ENCODE data around the gene POLRMT. TPM values are rescaled to one million over a fixed set of nuclear protein-coding genes. Genes with fewer than 3 reads are reported as not detected.
"Not testable (repeated sequence)": the region's sequence is repeated elsewhere in the genome, so short reads cannot be mapped to it uniquely, and the experiment has no call there.

Gene POLRMT
- total RNA-seq, 2 donors from 2014 or later = 52.7 to 64.6 TPM

DNA sequence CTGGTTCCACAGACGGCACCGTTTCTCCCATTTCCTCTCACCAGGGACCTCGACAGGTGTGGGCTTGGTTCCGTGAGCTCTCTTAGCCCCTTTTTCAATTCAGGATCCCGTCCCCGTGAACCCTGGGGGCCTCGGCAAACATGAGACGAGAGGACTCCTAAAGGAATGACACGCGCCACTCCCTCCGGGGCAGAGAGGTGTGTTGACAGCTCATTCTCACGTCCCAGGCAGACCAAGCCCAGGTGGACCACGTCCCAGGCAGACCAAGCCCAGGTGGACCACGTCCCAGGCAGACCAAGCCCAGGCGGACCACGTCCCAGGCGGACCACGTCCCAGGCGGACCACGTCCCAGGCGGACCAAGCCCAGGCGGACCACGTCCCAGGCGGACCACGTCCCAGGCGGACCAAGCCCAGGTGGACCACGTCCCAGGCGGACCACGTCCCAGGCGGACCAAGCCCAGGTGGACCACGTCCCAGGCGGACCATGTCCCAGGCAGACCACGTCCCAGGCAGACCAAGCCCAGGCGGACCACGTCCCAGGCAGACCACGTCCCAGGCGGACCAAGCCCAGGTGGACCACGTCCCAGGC is 33.7 kb upstream of the POLRMT start:
- intact Hi-C loops (cut with DNase I, micrococcal nuclease) = loop anchor here in 1 of 2 donors (2.0 kb wide), 1 partner anchor 66 kb away; no protein-coding TSS in a partner anchor
- DNase-seq, ATAC-seq: not testable (repeated sequence)

DNA sequence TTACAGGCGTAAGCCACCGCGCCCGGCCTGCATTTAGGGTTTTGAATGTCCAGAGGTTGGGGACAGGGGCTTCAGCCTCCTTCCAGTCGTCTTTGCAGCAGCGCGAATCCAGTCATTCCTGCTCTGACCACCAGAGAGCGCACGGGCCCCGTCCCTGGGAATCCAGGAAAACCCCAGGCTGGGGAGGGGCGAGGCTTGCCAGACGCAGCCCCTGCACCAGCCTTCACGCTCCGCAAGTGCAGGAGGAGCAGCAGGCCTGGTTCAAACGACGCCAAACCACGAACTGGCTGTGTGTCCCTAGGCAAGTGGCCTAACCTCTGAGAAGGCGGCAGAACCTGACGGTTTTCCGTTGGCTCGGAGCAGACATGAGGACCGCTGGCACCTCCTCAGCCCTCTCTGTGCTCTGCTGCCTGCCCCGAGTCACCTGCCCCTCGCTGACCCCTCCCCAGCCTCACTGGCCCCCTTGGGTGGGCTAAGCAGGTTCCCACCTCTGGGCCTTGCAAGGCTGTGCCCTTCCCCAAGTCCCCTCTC is 31.6 kb upstream of the POLRMT start:
- ATAC-seq (peak; percentile 9), DNase-seq (peak in 1 of 2 donors; percentile 86)
- intact Hi-C loops (cut with DNase I, micrococcal nuclease) = no loop called here

DNA sequence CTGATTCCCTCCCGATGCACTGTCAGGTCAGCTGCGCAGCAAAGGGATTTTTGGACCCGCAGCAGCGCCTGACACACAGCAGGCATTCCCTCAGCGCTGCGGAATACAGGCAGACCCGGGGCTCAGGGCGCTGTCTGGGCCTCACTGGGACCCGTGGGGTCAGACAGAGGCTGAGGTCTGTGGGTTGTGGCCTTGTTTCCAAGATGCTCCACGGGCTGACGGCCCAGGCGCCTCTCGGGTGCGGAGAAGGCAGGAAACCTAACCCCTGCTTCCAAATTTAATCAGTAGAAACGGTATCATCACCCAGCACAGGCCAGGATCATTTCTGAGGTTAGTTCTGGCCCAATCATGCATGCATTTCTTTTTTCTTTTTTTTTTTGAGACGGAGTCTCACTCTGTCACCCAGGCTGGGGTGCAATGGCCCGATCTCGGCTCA is 30.4 kb upstream of the POLRMT start:
- DNase-seq (no peak), ATAC-seq (no peak)
- intact Hi-C loops (cut with DNase I, micrococcal nuclease) = no loop called here

DNA sequence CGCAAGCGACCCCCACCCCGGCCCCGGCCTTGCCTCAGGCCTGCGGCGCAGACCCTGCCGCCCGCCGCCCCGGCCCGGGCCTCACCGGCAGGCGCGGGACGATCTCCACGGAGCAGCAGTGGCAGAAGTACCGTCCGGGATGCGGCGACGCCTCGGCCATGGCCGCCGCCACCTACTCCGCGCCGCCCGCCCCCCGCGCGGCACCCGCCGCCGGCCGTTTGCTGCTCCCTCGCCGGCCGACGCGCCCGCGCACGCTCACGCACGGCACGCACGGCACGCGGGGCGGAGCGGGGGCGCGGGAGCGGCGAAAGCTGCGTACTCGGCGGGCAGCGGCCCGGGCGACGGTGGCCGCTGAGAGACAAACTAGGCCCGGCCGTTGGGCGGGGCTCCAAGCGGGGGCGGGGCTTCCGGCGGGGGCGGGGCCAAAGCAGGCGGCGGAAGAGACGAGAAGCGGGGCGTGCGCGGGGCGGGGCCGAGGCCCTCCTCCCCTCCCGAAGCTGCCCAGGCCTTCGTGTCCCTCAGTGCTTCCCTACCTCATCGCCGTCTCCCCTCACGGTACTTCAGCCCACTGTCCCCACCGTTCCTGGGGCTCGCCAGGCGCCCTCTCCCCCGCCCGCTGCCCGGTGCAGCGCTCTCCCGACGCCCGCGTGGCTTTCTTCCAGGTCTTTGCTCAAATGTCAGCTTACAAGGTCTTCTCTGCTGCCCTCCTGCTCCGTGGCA is 29.8 kb upstream of the POLRMT start, which contains the start of gene RNF126:
TSS of gene RNF126 (minus strand) at position 253 of the 720 bp plus-strand sequence. CDS start at position 160, 93 bp downstream.
- intact Hi-C loops (cut with DNase I, micrococcal nuclease) = no loop called here
- peak; percentile 65 for ATAC-seq
- peak; percentile 85 to 94 for DNase-seq

DNA sequence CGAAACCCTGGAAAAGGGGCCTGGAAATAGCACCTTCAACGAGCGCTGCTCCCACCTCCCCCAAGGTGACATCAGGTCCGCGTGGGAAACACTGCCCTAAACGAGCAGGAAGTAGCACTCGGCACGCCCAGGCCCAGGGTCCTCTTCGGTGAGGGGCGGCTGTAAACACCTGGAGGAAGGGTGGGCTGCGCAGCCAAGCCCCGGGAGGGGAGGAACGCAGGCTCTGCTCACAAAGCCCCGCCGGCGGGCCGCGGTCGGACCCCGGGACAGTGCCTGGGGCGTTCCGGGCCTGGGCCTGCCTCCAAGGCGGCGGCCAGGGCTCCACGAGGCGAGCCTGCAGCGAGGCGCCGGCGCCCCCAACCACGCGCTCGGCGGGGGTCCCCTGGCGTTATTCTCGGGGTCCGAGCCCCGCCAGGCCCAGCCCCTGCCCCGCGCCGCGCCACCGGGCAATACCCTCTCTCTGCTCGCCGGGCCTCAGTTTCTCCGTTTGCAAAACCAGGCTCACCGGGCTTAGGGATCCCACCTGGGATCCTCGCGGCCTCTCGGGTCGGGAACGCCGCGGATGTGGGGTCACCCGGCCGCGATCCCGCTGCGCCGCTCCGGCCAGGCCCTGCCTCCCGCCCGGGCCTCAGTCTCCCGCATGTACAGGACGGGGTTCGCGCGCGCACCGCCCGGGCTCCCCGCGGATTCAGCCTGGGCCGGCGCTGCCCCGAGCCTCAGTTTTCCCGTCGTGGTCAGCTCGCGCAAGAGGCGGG is 29.0 kb upstream of the POLRMT start:
- ATAC-seq (peak; percentile 59), DNase-seq (peak; percentile 82 to 84)
- intact Hi-C loops (cut with DNase I, micrococcal nuclease) = no loop called here

DNA sequence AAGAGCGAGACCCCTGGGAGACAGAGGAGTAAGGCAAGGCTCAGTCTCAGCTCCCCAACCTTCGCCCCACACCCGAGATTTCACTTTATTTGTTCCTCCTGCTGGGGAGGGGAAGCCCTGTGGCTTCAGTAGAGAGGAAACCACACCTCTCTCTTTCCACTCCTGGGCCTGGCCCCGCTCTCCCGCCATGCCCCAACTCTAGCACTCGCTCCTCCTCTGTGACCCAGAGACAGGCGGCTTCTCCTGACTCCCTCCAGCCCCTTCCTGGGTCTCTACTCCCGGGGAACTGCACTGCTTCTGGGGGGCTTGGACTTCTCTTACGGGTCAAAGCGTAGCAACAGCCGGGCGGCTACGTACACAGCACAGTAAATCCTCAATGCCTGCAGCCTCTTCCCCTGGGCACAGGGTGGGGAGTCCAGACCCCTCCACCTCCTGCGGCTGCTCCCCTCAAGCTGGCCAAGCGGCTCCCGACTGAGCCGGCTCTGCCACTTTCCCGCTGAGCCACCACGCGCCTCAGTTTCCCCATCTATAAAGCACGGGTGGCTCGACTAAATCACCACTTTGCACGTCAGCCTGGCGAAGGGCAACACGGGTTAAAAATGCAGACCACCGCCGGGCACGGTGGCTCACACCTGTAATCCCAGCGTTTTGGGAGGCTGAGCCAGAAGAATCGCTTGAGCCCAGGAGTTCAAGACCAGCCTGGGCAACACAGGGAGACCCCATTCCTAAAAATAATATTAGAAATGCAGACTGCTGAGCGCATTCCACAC is 28.3 kb upstream of the POLRMT start:
- peak in 1 of 2 donors; percentile 66 for DNase-seq
- peak; percentile 56 for ATAC-seq
- intact Hi-C loops (cut with DNase I, micrococcal nuclease) = no loop called here

DNA sequence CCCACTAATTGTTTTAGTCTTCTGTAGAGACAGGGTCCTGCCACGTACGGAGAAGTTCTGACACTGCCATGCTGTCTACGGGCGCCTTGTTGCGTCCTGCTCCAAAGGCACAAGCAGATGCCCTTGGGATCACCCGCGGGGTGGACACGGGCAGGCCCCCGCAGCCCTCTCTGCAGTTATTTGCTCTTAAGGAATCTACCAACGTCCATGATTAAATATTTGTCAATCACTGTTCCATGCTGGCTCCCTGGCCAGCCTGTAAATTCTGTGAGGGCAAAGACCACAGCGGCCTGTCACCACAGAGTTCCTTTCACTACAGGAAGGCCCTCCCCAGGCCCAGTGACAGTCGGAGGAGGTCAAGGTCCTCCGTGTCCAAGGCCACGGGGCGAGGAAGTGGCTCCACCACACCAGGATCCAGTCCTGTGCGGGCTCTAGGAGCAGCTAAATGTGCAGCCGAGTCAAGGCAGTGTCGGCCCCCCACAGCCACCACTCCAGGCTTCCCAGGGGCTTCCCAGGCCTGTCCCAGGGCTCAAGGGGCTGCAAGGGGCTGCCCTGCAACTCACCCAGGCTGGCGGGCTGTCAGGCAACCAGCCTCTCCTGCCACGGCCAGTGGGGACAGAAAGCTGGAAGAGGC is 27.6 kb upstream of the POLRMT start:
- peak; percentile 62 for ATAC-seq
- peak; percentile 71 to 80 for DNase-seq
- intact Hi-C loops (cut with DNase I, micrococcal nuclease) = no loop called here

DNA sequence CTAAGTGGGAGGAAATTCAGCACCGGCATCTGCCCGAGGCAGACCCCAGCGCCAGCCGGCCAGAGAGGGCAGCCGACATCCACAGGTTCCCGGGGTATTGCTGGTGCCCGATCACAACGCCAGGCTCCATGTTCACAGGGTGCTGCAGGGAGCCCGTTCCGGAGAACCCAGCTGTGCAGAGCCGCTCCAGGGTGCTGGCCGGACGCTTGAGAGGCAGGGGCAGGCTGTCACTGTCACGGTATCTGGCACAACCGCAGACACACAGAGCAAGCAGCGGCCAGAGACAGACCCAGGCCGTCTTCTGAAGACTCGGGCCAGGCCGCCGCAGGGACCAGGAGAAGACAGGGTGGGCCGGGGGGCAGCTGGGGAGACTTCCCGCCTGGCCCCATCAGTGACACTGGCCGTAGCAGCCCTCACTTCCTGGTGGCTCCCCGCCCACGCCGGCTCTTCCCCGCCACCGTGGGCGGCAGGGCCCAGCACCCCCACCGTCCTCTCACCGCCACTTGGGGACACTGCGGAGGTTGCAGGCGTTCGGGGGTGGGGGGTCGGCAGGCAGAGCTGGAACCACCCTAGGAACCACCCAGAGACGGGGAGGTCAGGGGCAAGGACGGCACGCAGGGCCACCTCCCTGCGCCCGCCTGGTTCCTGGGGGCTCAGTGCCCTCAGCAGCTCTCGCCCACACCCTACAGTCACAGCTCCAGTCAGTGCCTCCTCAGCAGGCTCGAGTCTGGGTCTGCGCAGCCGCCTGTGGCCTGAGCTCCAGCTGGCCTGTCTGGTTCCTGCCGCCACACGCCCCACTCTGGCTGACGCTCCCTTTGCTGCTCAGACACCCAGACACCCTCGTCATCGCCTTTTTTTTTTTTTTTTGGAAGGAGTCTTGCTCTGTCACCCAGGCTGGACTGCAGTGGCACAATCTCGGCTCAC is 25.8 kb upstream of the POLRMT start:
- ATAC-seq (no peak), DNase-seq (no peak)
- intact Hi-C loops (cut with DNase I, micrococcal nuclease) = no loop called here

DNA sequence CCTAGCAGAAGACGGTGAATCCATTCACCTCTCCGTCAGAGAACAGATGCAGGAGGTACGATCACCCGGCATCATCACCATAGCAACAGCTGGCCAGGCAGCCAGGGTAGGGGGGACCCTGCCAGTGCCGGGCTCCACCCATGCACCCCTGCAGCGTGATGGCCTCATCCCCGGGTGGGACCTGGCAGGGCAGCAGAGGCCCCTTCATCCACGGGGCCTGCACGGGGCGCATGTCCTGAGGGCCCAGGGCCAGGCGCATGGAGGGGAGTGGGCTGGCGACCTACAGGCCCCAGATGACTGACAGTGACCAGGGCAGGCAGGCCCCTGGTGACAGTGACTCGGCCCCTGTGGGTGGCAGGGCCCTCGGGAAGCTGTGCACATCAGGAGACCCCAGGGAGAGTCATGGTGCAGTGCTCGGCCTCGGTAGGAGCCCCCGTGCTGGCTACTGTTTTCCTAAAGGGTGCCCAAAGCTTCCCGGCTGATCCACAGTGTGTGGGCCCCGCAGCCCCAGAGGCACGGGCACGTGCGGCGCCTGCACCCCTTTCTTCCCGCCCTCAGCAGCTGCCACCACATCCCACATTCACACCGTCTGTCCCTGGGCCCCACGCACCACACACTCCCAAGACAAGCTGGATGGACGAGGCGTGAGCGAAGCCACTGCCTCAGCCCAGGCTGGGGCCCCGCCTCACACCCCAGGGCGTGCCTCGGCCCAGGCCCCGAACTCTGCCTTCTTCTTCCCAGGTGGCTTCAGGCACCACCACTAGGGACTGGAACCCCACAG is 24.9 kb upstream of the POLRMT start:
- DNase-seq = no peak
- ATAC-seq = no peak
- intact Hi-C loops (cut with DNase I, micrococcal nuclease) = no loop called here

DNA sequence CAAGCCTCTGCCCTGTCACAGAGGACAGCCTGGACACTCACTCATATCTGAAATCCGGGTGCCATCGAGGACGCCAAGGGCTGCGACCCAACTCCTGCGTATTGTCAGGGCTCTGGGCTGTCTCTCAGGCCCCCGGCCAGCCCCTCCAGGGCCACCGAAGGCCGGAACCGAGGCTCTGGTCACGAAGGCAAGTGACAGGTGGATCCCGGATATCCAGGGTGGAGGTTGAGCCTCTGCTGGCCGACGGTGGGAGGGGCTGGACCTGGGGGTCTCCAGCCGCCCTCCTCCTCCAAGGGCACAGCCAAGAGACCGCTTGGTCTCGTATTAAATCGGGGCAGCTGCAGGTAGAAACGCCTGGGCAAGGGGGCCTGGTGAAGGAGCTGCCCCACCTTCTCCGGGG is 24.3 kb upstream of the POLRMT start:
- ATAC-seq = no peak
- DNase-seq = no peak

DNA sequence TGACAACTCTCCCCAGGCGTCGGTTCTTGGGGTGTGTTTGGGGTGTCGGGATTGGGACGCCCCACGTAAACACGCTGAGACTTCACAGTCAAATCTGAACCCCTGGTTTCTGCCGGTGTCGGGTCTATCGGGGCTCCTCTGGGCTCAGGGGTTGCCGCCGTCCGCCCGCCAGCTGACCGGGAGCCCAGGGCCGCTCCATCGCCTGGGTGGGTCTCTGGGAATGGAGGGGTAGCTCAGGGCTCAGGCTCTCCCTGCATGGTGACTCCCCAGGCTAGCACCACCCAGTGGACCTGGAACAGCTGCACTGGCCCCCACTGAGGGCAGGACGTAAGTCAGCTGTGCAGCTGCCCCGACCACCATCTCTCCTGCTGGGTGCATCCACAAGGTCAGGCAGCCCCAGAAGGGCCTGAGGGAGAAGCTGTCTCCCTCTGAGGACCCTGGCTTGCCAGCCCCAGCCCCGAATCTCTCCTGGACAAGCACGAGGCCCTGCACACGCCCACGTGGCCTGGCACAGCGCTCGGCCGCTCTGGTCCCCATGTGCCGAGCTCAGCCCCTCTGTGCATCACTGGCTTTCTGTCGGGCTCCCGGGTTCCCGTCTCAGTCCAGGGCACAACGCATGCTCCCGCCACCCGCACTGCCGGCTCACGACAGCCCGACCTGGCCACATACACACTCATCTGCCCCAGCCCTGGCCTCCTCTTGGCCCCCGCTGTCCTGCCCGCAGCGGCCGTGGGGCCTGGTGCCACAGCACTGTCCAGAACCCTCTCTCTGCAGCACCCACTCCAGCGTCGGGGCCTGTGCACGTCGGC is 23.6 kb upstream of the POLRMT start:
- no peak for ATAC-seq
- no peak for DNase-seq
- intact Hi-C loops (cut with DNase I, micrococcal nuclease) = no loop called here

More for the DNA sequence above, 24.3 kb upstream of the POLRMT start:
- intact Hi-C loops (cut with DNase I, micrococcal nuclease) = no loop called here

DNA sequence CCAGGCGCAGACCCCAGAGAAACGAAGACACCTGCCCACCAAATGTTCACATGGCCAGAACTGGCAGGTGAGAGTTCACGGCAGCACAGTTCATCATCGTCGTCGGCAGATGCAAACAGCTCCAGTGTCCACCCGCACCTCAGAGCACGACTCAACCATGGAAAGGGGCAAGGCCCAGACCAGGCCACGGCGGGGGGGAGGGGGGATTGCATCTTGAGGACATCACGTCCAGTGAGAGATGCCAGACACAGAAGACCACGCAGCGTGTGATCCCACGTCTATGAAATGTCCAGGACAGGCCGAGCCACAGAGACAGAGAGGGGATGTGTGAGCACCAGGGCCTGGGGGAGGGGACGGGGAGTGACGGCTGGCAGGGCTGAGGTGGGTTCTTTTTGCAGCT is 22.4 kb upstream of the POLRMT start:
- intact Hi-C loops (cut with DNase I, micrococcal nuclease) = no loop called here
- DNase-seq (no peak), ATAC-seq (no peak)

DNA sequence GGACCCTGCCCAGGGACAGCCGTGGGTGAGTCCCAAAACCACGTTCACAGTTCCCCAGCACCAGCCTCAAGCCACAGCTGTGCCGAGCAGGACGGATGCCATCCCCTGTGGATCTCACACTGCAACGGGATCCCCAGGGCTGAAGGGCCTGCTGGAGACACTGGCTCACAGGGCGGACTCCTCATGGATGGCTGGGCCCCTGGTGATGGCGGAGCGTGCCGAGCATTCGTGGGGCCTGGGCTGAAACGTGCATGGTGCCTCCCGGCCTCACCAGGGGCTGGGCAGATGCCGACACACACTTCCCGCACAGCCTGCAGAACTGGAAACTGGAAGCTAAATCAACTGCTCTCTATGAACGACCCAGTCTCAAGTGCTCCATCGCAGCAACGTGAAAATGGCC is 20.1 kb upstream of the POLRMT start:
- DNase-seq = no peak
- intact Hi-C loops (cut with DNase I, micrococcal nuclease) = no loop called here
- ATAC-seq = no peak

DNA sequence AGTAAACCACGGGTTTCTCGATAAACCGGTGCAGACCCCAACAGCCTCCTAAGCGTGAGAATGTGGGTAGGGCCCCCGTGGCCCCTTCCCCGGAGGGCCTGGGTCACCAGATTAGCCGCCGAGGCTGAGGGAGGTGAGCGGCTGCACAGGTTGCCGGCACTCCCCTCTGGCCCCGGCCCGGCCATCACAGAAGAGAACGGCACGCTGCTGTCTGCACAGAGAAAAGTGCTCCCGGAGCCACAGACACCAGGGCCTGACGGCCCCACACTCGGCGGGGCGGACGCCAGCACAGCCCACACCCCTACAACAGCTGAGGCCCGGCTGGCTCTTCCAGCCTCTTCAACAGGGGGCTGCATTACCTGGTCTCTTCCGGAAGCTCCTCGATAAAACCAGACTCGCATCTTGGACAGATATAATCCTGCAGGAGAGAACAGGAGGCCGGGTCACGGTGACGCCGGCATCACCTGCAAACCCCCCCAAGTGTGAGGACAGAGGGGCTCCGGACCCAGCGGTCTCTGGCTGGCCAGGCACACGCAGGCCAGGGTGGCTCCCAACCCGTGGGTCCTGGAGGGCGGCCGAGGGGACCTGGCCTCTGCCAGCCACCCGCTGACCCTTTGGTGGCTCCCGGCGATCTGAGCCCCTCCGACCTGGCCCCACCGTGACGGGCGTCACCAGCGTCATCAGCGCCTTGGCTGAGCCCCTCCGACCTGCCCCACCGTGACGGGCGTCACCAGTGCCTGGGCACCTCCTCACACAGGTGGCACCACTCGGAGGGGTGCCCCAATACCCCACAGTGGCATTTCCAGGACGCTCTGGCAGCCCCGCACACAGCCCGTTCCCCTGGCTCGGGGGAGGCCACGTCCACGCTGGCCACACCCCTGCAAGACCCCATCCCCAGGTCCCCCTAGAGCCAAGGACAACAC is 19.4 kb upstream of the POLRMT start:
- ATAC-seq (no peak), DNase-seq (no peak)
- intact Hi-C loops (cut with DNase I, micrococcal nuclease) = no loop called here

DNA sequence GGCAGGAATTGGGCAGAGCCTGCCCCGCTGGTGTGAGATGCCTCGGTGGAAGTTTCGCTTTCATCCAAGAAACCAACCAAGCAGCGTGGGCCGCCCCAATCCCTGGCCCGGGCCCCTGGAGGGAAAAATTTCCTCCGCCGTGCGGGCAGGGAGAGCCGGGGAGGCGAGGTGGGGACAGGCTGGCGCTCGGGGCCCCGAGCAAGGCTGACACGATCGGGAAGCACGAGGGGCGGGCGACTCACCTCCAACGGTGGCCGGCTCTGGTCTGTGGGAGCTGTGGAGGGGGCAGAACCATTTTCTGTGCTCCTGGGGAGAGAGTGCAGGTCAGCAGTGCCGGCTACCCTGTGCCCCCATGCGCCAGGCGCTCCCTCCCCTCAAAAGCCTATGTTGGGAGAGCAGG is 18.7 kb upstream of the POLRMT start:
- ATAC-seq = no peak
- no peak for DNase-seq
- intact Hi-C loops (cut with DNase I, micrococcal nuclease) = no loop called here
